Colon (tissue), 2 donors: ENCODE results near the gene SSNA1.

Experiments used
- FAIRE-seq: peaks from 2 replicates; lab custom pipeline; 2012; peaks lifted over from hg19 to GRCh38; lab: Jason Lieb, UNC
- donor health status: control.
- donor health status: control.

The SSNA1 gene

DNA sequence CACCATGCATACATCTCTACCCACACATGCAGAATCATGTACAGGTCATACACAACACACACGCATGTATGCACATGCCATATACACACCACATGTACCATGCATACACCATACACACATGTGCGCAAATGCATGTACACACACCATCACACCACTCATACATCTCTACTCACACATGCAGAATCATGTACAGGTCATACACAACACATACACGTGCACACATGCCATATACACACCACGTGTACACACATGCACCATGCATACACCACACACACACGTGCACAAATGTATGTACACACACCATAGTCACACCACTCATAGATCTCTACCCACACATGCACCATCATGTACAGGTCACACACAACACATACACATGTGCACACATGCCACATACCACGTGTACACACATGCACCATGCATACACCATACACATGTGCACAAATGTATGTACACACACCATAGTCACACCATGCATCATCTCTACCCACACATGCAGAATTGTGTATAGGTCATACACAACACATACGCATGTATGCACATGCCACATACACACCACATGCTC lies 35.6 kb upstream of the SSNA1 start:
- no peak for FAIRE-seq

DNA sequence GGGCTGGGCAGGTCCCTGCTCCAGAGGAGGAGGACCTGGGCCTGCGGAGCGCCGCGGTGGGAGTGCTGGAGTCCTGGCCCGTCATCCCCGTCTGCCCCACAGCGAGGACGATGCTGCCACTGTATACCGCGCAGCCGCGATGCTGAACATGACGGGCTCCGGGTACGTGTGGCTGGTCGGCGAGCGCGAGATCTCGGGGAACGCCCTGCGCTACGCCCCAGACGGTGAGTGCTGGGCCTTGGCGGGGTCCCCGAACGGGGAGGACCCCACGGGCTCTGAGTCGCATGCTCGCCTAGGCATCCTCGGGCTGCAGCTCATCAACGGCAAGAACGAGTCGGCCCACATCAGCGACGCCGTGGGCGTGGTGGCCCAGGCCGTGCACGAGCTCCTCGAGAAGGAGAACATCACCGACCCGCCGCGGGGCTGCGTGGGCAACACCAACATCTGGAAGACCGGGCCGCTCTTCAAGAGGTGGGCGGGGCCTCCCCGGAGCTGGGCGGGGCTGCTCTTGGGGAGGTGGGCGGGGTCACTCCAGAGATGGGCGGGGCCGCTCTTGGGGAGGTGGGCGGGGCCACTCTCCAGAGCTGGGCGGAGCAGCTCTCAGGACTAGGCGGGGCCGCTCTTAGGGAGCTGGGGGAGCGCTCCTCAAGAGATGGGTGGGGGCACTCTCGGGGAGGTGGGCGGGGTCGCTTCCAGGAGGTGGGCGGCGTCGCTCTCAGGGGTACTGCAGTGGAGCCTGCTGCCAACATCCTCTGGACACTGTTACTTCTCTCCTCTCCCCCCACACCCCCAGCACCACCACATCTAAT lies 31.7 kb upstream of the SSNA1 start:
- no peak for FAIRE-seq

DNA sequence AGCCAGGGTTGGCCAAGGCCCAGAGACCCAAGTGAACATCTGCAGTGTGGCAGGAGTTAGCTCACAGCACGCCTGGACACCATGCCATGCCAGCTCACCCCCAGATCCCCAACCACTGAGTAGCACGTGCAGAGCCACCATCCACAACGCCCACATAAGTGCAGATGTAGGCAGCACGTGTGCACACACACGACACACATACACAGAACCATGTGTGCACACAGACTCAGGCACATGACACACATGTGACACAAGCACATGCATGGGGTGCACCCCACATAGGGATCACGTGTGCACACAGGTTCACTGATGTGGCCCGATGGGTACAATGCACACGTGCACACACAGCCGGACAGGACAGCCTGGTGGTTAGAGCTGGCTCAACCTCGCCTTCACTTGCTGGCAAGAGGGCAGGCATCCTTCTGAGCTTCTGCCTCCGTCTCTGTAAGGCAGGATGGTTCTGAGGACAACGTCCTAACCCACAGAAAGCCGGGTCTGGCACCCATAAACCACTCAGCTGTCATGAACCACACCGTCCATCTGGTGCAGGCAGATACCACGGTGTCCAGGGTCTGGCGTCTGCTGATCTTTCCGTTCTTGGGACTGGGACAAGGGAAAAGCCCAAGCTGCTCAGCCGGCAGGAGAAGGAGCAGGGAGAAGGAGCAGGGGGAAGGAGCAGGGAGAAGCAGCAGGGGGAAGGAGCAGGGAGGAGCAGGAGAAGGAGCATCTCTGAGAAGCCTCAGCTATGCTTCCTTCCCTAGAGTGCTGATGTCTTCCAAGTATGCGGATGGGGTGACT lies 30.7 kb upstream of the SSNA1 start:
- no peak for FAIRE-seq

DNA sequence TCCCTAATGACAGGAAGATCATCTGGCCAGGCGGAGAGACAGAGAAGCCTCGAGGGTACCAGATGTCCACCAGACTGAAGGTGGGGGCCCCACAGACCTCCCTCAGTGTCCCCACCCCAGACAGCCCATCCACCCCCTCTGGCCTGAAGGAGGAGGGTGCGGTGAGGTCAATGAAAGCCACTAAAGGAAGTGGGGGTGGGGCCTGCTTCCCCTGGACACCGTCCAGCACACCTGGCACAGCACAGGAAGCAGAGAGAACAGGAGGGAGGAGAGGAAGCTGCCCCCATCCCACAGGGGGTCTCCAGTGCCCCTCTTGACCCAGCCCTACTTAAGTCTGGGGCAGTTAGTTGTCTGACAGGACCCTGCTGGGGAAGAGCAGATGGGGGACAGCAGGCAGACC lies 29.9 kb upstream of the SSNA1 start:
- FAIRE-seq = no peak

DNA sequence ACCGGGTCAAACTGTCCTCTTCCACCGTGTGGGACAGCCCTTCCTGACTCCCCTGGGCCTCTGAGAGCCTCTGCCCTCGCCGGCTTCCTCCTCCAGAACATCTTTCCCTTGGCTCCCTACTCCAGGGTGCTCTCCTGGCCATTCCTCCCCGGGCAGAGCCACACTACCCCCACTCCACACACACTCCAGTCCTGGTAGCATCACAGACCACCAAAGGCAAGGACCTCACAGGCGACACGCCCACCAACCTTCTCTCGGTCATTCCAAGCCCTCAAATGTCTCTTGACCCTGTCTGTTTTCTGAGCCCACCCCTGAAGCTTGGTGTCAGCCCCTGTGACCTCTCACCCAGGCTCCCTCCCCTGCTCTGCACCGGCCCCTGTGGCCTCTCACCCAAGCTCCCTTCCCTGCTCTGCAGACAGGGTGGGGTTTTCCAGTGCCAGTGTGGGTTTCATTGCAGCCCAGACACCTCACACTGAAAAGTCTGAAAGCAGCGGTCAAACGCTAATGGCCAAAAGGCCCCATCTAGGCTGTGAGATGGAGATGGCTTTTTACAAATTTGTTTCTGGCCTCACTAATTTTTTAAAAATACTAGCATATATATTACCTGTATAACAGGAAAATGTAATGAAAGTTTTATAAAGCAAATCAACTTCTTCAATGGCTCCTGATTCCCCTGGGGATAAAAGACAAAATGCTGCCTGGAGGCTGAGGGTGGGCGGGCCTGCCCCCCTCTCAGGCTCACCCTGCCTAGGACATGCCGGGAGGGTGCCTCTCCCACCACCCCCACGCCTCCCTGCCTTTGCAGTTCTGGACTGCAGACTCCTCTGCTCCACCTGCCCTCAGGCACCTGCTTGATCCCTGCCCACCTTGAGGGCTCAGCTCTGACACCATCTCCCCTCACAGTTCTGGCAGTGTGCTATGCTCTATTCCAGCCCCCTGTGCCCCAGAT lies 29.1 kb upstream of the SSNA1 start:
- no peak for FAIRE-seq

DNA sequence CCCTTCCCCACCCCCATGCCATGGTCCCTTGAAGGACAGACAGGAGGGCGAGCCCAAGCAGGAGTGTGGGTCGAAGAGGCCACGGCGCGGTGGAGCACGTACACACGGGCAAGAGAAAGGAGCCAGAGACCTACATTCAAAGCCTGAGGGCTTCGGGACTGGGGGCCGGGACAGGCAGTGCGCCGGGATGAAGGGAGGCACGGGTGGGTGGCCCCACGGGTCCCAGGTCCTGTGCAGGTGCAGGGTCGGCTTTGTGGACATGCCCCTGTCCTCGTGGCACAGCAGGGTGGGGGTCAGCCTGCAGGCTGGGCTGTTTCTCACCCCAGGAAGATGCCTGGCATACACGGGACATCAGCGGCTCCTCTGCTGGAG lies 28.4 kb upstream of the SSNA1 start:
- FAIRE-seq = no peak

DNA sequence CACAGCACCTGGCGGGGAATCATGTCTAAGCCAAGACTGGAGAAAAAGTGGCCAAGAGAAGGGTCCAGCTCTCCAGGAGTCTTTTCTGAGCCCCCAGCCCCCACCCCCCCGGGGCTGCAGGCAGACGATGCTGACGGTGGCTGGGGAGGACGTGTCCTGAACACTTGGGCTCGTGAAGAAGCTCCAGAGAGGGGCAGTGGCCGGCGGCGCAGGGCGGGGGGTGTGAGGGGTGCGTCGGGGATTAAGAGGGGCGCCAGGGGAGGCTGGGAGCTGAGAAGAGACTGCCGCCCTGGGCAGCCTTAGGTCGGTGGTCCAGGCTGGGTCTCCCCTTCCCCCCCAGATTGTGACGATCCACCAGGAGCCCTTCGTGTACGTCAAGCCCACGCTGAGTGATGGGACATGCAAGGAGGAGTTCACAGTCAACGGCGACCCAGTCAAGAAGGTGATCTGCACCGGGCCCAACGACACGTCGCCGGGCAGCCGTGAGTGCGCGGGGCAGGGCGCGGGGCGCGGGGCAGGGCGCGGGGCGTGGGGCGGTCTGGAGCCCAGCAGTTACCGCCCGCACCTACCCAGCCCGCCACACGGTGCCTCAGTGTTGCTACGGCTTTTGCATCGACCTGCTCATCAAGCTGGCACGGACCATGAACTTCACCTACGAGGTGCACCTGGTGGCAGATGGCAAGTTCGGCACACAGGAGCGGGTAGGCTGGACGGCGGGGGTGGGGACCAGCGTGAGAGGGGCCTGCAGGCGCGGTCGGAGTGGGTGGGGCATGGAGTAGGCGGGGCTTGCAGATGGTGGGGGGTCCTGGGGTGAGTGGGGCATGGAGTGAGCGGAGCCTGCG lies 27.5 kb upstream of the SSNA1 start:
- no peak for FAIRE-seq

DNA sequence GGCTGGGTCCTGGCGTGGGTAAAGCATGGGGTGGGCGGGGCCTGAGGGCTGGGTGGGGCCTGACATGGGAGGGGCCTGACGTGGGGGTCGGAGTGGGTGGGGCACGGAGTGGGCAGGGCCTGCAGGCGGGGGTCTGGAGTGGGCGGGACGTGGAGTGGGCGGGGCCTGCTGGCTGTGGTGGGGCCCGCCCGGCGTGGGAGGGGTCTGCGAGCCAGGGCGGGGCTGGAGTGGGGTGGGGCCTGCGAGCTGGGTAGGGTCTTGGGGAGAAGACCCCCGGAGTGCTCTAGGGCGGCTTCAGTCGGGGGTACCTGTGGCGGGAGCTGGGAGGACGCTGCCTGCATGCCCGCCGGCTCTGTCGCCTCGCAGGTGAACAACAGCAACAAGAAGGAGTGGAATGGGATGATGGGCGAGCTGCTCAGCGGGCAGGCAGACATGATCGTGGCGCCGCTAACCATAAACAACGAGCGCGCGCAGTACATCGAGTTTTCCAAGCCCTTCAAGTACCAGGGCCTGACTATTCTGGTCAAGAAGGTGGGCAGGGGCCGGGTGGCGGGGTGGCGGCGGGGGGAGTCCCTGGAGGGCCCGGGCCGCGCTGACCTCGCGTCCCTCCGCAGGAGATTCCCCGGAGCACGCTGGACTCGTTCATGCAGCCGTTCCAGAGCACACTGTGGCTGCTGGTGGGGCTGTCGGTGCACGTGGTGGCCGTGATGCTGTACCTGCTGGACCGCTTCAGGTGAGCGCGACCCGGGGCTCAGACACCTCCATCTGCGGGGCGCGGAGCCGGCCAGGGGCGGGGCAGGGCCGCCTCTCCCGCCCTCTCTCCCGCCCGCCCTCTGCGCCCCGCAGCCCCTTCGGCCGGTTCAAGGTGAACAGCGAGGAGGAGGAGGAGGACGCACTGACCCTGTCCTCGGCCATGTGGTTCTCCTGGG lies 26.7 kb upstream of the SSNA1 start:
- no peak for FAIRE-seq

DNA sequence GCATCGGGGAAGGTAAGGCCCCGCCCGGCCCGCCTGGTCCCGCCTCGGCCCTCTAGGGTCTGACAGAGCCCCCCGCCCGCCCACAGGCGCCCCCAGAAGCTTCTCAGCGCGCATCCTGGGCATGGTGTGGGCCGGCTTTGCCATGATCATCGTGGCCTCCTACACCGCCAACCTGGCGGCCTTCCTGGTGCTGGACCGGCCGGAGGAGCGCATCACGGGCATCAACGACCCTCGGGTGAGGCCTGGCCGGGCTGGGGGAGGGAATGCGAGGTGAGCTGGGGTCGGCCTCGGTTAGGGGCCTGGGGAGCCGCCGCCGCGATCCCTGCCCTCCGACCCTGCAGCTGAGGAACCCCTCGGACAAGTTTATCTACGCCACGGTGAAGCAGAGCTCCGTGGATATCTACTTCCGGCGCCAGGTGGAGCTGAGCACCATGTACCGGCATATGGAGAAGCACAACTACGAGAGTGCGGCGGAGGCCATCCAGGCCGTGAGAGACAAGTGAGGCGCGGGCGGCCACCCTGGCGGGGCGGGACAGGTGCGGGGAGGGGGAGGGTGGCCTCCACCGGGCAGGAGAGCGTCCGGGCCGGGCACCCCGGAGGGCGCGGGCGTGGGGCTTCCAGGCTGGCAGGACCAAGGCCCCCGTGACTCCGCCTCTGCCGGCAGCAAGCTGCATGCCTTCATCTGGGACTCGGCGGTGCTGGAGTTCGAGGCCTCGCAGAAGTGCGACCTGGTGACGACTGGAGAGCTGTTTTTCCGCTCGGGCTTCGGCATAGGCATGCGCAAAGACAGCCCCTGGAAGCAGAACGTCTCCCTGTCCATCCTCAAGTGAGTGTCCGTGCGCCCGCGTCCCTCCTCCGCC lies 25.7 kb upstream of the SSNA1 start:
- FAIRE-seq = no peak

DNA sequence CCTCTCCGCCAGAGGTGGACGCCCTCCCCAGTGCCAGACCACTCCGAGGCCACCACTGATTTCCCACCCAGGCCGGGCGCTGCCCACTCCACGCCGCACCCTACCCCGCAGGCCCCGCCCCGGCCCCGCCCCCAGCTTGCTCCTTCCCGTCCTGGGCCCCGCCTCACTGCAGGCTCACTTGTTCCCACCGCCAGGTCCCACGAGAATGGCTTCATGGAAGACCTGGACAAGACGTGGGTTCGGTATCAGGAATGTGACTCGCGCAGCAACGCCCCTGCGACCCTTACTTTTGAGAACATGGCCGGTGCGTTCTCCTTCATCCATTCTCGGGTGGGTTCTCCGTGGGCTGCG lies 25.1 kb upstream of the SSNA1 start:
- FAIRE-seq = no peak

DNA sequence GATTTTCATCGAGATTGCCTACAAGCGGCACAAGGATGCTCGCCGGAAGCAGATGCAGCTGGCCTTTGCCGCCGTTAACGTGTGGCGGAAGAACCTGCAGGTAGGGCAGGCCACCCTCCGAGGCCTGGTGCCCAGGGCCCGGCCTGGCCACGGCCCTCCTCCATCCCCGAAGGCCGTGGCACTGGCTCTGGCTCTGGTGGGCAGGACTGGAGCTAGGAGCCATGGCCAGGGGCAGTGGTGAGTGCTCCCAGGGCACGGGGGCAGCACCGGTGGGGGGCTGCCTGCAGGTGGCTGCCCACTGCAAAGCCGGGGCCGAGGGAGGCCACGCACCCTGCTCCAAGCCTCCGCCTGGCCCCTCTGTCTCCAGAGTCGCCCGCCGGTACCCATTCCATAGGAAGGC lies 24.7 kb upstream of the SSNA1 start:
- FAIRE-seq = no peak

DNA sequence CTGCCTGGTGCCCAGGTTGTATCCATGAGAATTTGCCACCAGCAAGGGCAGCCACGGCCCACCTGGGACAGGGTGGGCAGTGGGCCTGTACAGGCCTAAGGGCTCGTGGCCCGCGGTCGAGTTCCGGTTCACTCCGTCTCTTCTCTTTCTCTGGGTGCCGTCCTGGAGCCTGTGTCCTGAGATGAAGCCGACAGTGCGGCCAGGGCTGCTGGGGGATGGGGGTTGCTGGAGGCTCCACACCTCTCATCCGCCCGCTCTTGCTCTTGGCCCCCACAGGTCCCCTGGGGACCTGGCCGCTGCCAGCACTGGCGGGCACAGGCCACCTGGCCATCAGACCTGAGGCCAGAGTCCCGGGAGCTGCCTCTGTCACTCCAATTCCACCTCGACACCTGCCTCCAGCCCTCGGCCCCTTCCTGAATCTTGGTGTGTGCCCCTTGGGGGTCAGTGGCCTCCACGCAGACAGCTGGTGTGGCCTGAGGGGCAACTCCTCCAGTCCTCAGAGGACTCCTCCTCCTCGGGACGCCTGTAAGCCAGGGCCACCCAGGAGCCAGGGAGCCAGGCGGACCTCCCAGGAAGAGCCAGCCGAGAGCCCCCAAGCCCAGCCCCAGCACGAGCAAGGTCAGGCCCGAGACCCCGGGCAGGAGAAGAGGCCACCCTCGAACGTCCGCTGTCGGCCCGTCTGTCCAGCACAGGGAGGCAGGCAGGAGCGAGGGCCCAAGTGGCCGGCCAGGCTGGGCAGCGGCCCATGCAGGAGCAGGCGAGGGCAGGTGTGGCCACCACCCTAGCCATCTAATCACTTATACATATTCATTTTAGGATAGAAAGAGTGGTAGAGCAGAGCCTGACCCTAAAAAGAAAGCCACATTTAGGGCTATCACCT lies 23.9 kb upstream of the SSNA1 start:
- no peak for FAIRE-seq

DNA sequence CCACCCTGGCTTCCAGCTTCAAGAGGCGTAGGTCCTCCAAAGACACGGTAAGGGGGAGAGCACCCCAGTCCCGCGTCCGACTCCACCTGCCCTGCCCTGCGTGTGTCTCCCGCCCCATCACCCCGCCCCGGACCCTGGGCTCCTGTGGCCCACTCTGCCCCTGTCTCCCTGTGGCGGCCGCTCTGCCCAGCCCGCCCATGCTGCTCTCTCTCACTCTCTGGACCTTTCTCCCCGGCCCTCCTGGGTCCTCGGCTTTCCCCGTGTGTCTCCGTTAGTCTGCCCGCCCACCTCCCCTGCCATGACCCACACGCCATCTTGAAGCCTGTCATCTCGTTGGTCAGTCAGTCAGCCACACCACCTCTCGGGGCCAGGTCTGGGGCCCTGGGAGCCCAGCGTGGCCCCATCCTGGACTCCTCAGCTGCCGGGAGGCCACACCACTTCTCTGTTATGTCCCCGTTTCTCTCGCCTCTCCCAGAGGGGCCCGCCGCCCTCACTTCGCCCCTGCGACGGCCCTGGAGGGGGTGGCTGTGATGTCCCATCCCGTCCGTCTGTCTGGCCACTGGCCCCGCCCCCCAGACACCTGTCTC lies 23.1 kb upstream of the SSNA1 start:
- no peak for FAIRE-seq

DNA sequence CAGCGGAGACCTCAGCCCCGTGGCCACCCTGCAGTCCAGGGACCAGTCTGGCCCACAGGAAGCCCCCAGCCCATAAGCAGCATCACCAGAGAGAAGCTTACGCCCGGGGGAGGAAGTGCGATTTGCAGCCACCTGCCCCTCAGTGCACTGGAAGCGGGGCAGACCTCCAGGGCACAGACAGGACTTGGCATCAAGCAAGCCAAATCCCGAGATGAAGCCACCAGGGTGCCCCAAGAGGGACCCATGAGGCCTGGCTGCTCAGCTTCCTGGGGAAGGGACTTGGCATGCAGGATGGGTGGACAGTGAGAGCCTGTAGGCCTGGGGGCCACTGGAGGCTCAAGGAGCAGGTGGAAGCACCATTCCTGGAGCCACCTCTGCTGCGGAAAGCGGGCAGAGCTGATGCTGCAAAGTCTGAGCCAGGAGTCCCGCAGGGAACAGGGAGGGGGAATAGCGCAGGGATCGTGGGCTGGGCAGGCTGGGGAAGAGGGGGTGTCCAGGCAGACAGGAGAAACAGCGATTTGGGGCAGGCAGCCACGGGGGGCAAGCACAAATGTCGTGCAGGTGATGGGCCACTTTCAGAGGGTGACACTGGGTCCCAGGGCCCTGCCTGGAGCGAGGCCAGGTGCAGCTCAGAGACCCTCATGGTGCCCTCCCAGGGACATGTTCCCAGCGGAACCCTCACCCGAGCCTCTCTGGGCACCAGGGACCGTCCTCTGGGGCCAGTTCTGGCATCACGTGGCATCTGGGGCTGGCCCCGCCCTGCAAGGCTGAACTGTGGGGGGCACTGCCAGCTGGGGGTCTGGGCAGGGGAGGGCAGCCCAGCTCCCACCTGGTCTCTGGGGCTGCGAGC lies 21.9 kb upstream of the SSNA1 start:
- no peak for FAIRE-seq

DNA sequence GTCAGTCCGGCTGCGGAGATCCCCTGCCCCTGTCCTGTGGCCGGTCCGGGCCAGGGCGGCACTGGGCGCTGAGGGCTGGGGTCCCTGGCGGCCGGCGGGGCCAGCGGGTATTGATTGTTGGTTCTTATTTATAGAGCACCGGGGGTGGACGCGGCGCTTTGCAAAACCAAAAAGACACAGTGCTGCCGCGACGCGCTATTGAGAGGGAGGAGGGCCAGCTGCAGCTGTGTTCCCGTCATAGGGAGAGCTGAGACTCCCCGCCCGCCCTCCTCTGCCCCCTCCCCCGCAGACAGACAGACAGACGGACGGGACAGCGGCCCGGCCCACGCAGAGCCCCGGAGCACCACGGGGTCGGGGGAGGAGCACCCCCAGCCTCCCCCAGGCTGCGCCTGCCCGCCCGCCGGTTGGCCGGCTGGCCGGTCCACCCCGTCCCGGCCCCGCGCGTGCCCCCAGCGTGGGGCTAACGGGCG lies 21.2 kb upstream of the SSNA1 start:
- no peak for FAIRE-seq

DNA sequence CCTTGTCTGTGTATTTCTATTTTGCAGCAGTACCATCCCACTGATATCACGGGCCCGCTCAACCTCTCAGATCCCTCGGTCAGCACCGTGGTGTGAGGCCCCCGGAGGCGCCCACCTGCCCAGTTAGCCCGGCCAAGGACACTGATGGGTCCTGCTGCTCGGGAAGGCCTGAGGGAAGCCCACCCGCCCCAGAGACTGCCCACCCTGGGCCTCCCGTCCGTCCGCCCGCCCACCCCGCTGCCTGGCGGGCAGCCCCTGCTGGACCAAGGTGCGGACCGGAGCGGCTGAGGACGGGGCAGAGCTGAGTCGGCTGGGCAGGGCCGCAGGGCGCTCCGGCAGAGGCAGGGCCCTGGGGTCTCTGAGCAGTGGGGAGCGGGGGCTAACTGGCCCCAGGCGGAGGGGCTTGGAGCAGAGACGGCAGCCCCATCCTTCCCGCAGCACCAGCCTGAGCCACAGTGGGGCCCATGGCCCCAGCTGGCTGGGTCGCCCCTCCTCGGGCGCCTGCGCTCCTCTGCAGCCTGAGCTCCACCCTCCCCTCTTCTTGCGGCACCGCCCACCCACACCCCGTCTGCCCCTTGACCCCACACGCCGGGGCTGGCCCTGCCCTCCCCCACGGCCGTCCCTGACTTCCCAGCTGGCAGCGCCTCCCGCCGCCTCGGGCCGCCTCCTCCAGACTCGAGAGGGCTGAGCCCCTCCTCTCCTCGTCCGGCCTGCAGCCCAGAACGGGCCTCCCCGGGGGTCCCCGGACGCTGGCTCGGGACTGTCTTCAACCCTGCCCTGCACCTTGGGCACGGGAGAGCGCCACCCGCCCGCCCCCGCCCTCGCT lies 20.5 kb upstream of the SSNA1 start:
- no peak for FAIRE-seq
